NCI-H82 (cell line): ENCODE data around the gene NAPEPLD.

ENCODE experiments used
- DNase-seq: peaks from one replicate; lab custom pipeline; 2025; lab: John Stamatoyannopoulos, UW

Gene NAPEPLD

DNA sequence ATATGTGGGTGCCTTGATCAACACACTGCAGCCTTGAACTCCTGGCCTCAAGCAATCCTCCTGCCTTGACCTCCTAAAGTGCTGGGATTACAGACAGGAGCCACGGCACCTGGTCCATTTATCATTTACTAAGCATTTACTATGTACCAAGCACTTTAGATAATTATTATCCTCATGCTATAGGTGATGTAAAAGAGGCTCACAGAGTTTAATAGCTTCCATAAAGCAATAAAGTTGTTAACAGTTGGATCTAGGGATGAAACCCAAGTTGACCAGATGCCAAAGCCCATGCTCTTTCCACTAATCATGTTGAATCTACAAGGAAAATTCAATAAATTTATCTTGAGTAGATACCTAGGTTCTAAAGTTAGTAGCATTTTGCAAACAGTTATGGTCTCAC, 5.0 kb downstream of the NAPEPLD start:
- no peak for DNase-seq

GRCh38 chr7:103142494-103142893, 6.4 kb downstream of the NAPEPLD start:
- DNase-seq = no peak

- no peak for DNase-seq
These were observed 7.0 kb downstream of the NAPEPLD start for GRCh38 chr7:103141753-103142404.

- no peak for DNase-seq
These were observed 8.2 kb downstream of the NAPEPLD start for GRCh38 chr7:103140685-103141084.

- DNase-seq = no peak
These were observed 8.8 kb downstream of the NAPEPLD start for GRCh38 chr7:103140061-103140460.

GRCh38 chr7:103134836-103135554, 13.9 kb downstream of the NAPEPLD start:
- no peak for DNase-seq

- no peak for DNase-seq
These were observed 15.8 kb downstream of the NAPEPLD start for GRCh38 chr7:103132995-103133688.

DNA sequence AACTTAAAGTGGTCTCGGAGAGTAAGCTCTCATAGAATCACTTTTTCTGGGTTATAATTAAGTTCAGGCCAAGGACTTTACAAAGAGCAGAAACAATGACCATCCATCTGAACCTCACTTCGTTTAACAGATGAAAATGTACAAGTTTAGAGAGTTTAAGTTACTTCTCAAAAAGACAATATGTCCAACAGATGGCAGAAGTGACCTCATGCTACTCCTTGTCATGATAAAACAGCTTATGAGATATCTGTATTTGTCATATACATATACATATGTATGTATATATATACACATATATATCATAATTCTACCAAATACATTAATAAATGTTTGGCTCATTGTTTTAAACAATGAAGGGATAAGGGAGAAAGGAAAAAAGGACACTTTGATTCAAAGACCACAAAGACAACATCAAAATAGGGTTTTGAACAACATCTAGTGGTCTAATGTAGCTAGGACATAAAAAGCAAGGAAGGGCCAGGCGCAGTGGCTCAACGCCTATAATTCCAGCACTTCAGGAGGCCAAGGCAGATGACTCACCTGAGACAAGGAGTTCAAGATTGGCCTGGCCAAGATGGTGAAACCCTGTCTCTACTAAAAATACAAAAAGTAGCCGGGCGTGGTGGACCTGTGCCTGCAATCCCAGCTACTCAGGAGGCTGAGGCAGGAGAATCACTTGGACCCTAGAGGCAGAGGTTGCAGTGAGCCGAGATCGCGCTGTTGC, 17.8 kb downstream of the NAPEPLD start:
- DNase-seq = no peak

DNA sequence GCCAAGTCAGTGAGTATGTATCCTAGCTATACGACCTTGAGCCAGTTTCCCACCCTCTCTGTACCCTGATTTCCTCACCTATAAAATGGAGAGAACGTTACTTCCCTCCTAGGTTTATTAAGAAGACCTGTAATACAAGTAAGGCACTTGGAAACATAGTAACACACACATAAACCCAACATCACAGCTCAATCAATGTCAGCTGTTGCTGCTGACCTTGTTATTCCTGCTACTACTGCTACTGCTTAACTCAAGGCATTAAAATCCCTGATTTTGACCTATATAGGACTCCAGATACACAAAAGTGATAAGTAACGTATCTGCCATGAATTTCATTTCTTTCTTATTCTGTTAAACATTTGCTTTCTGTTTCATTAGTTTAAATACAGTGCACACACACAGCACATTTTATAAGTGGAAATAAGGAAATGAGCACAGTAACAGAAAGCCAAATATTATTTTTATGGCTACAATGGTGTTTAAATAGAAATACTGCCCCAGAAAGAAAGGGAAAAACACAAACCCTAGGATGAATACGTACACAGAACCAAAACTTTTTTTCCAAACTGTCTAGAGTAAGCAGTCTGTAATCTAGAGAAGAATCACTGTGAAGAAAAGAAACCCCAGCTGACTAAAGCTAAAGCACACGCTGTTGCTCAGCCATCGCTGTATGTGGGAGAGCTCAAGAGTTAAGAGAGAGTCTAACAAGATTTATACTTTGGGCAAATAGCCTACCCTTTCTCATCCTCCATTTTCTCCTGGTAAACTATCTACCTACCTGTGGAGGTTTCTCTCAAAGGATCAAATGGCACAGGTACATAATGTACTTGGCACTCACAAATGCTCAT, 19.0 kb downstream of the NAPEPLD start:
- no peak for DNase-seq

DNA sequence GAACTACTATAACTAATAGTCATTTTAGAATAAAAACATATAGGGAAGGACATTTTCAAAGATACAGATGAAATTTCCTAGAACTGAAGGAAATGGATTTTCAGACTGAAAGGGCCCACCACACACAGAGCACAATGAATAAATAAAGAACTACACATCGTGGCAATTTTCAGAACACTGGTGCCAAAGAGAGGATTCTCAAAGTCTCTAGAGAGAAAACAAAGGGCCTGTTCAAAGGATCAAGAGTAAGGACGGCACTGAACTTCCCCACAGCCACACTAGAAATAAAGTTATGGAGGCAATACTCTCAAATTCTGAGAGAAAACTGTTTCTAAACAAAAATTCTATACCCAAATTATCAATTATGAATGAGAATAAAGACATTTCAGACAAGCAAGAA, 21.9 kb downstream of the NAPEPLD start:
- DNase-seq = no peak

GRCh38 chr7:103124429-103124979, 24.4 kb downstream of the NAPEPLD start:
- DNase-seq = no peak

DNA sequence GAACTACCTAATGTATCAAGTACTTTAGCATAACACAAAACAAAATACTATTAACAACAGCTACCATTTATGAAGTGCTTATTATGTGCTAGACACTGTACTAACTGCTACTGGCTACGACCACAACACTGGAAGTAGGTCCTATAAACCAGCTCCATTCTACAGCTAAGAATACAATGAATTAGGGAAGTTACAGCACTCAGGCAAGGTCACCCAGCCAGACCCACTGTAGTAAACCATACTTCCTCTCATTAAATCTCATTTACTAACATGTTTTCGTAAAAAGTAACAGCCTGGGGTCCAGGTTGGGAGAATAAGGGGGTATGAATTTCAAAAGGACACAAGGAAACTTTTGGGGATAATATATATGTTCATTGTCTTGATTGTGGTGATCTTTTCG, 25.4 kb downstream of the NAPEPLD start:
- DNase-seq = no peak

DNA sequence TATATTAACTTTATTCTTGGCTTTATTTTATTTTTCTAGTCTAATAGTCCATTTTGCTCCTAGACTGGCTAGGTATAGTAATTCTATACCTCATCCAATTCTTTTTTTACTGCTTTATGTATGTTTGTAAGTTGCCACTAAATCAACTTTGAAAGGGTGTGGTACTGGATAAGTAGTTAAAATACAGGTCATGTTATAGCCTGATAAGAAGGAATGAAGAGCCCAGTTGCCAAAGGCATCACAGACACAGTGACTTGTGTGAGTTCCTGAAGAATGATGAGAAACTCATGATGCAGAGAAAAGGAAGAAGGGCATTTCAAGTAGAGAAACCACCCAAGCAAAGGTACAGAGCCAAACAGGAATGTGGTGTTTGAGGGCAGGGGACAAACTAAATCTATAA, 27.3 kb downstream of the NAPEPLD start:
- no peak for DNase-seq

DNA sequence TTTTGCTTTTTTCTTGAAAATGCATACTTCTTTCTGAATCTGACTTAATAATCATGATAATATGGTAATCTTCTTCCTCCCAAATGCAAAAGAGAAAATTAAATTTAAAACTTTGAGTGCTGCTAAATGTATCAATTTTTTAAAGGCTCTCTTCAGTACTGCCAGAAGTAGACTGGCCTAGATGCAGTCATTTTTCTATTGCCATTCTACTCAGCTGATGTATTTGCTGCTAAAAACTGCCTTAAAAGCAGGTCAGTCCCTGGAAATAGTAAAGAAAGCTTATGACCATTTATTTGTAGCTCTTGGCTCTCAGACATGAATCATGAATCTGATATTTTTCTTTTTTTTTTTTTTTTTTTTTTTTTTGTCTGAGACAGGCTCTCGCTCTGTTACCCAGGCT, 28.5 kb downstream of the NAPEPLD start:
- DNase-seq = no peak

DNA sequence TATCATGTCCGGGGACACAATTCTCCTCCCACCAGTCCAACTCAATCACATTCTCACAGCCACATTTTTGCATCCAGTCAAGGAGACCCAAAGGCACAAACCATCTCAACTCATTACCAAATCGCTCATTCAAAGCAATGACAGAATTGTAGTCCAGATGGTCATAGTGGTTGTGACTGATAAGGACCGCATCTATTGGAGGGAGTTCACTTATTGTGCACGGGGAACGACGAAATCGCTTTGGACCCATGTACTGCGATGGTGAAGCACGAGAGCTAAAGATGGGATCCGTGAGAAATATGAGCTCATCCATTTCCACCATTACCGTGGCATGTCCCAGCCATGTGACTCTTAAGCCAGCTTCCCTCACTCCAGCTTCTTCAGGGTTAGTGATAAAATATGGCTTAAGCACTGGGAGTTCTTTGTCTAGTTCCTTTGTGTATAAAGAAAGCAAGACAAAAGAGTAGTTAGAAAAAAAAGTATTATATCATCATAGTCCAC, 29.1 kb downstream of the NAPEPLD start:
- DNase-seq = no peak

- no peak for DNase-seq
These were observed 31.4 kb downstream of the NAPEPLD start for GRCh38 chr7:103117465-103117864.

DNA sequence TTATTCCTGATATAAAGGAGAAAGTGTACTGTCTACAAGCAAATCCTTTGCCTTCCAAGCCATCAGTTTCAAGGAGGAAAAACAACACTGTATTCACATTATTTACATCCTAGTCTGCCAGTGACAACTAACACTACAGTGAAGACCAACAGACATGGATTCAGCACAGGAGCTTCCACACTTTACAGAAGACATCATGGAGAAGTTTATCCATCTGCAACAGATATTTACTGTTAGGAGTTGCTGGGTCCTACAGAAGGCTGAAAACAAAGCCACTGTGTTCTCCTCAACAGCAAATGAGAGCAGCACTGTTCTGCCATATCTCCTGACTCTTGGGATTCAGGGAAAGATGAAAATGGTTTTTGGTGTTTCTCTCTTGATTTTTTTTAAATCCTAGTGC, 31.9 kb downstream of the NAPEPLD start:
- DNase-seq = no peak

DNA sequence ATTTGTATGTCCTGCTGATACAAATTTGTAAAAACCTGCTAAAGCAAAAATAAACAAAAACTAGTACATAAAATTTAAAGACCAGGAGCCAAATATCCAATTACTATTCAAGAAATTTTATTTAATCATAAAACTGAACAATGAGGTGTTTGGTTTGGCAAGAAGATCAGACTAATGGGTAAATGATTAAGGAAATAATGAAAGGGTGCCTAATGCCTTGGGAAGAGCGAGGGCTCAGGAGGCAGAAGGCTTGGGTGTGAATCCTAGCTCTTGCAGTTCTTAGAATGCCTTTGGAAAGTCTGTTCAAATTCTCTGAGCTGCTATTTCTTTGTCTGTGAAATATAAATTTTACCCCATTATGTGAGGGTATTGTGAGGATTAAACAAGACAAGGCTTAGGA, 32.4 kb downstream of the NAPEPLD start:
- no peak for DNase-seq

DNA sequence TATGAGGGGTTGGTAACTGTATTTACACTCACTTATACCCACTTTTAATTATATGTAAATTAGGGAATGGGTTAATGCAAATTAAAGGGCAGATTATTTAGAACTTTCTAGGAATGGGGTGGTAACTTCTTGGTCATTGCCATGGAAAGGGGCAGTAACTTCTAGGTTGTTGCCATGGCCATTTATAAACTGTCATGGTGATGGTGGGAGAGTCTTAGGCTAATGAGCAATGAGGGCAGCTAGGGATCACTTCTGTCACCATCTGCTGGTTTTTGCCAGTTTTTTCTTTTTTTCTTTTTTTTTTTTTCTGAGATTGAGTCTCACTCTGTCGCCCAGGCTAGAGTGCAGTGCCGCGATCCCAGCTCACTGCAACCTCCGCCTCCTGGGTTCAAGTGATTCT, 33.1 kb downstream of the NAPEPLD start:
- DNase-seq = no peak

- no peak for DNase-seq
These were observed 34.3 kb downstream of the NAPEPLD start for GRCh38 chr7:103114576-103115008.

GRCh38 chr7:103113164-103113563, 35.7 kb downstream of the NAPEPLD start:
- no peak for DNase-seq
